ENCODE results near the gene TXLNG.

DNA sequence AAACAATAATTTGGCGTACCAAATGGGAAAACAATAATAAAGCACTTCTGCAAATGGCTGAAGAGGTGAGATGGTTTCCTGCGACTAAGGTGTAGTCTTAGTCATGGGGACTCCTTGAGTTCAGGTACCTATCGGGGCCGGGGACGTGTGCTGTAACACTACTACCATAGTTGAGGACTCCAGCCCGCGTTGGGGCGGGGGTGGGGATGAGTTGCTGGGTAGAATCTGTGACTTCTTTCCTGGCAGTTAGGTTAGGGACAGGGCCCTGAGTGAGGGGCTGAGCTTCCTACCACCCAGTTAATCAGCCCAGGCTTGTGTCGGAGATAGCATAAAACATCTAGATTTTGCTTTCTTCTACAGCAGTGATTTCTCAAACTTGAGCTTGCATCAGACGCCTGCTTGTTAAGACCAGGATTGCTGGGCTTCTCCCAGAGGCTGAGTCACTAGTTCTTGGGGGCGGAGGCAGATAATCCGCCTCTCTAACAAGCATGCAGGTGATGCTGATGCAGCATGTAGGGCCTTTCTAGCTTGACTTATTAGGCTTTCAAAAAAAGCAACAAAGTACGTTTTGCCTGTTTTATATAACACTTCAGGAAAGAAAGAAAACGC lies 53.7 kb downstream of the TXLNG start:
- TF ChIP-seq, protein P1, sequence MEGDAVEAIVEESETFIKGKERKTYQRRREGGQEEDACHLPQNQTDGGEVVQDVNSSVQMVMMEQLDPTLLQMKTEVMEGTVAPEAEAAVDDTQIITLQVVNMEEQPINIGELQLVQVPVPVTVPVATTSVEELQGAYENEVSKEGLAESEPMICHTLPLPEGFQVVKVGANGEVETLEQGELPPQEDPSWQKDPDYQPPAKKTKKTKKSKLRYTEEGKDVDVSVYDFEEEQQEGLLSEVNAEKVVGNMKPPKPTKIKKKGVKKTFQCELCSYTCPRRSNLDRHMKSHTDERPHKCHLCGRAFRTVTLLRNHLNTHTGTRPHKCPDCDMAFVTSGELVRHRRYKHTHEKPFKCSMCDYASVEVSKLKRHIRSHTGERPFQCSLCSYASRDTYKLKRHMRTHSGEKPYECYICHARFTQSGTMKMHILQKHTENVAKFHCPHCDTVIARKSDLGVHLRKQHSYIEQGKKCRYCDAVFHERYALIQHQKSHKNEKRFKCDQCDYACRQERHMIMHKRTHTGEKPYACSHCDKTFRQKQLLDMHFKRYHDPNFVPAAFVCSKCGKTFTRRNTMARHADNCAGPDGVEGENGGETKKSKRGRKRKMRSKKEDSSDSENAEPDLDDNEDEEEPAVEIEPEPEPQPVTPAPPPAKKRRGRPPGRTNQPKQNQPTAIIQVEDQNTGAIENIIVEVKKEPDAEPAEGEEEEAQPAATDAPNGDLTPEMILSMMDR (conservative IDR thresholded peaks at IDR 0.05; ENCODE audit: low read depth, low read length): no peak
- TF ChIP-seq MAFK (IDR thresholded peaks at IDR 0.05; ENCODE audit: low read depth, low read length) (peak; percentile 62), NFE2L2 (IDR thresholded peaks at IDR 0.05; ENCODE audit: low read depth, low read length) (no peak), POLR2A (IDR thresholded peaks at IDR 0.05; ENCODE audit: low read depth, low read length) (no peak), RFX5 (IDR thresholded peaks at IDR 0.05; ENCODE audit: low read depth, low read length) (no peak), BHLHE40 (IDR thresholded peaks at IDR 0.05; ENCODE audit: low read depth, low read length) (no peak), CEBPB (IDR thresholded peaks at IDR 0.05; ENCODE audit: low read depth, low read length) (peak; percentile 84), MAZ (IDR thresholded peaks at IDR 0.05; ENCODE audit: borderline replicate concordance, low read depth, low read length) (no peak), RAD21 (IDR thresholded peaks at IDR 0.05; ENCODE audit: low read length) (no peak)
- TF ChIP-seq, protein P2, sequence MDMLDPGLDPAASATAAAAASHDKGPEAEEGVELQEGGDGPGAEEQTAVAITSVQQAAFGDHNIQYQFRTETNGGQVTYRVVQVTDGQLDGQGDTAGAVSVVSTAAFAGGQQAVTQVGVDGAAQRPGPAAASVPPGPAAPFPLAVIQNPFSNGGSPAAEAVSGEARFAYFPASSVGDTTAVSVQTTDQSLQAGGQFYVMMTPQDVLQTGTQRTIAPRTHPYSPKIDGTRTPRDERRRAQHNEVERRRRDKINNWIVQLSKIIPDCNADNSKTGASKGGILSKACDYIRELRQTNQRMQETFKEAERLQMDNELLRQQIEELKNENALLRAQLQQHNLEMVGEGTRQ (IDR thresholded peaks at IDR 0.05; ENCODE audit: low read depth, low read length): no peak

All from IMR-90 (cell line).